GM21447 (cell line): ENCODE results near the gene FLNB.

Source experiments
- ATAC-seq: cut with Tn5 transposase; IDR thresholded peaks from one replicate; pipeline ENCODE4 v1.9.1; 2021; ENCODE audit not compliant: unreplicated experiment

FLNB gene

DNA sequence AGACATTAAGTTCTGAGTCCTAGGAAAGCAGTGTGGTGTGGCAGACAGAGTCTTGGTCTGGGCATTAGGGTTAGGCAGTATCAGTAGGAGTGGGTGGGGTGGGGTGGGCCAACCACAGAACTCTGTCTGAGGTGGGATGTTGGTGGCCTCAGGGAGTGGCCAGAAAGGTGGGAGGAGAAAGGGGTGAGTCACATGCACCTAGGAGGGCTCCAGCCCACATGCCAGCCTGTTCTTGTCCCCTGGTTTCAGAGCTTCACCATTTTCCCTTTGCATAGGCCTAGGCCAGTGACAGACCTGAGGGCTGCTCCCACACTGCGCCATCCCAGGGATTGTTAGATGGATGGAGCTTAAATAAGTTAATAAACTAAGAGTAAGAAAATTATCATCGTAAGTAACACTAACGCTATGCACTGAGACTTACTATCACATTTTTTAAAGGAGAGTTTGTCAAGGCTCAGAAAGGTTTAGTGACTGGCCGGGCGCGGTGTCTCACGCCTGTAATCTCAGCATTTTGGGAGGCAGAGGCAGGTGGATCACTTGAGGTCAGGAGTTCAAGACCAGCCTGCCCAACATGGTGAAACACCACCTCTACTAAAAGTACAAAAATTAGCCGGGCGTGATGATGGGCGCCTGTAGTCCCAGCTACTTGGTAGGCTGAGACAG, 168.7 kb downstream of the FLNB start:
- ATAC-seq = no peak

- ATAC-seq = peak; percentile 53
Measured at GRCh38 chr3:58177747-58178527, 169.7 kb downstream of the FLNB start.

DNA sequence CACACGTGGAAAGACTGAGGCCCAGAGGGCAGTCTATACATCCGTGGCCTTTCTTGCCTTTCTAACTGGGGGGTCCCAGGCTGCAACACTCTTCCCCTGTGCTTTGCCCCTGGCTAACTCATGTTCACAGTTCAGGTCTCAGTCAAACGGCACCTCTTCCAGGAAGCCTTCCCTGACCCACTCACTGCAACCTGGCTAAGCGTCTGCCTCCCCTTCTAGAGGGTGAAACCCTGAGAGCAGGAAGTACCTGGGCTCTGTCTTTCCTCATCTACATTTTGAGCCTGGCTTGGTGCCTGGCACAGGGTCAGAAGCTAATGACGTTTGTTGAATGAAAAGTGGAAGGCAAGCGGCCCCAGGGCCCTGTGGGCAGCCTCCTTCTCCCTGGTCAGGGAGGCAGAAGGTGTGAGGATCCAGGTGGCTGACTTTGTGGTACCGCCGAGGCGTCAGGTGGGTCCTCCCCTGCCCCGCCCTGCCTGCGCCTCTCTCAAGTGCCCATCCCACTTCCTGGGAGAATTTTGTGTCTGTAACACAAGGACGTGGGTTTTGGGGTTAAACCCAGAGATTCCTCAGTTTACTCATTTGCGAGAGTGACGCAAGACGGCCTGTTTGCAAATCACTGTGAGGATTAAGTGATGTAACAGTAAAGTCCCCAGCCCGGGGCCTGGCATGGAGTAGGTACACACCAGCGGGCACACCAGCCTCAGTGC, 170.5 kb downstream of the FLNB start:
- ATAC-seq = no peak

GRCh38 chr3:58179235-58180098, 171.2 kb downstream of the FLNB start:
- no peak for ATAC-seq

DNA sequence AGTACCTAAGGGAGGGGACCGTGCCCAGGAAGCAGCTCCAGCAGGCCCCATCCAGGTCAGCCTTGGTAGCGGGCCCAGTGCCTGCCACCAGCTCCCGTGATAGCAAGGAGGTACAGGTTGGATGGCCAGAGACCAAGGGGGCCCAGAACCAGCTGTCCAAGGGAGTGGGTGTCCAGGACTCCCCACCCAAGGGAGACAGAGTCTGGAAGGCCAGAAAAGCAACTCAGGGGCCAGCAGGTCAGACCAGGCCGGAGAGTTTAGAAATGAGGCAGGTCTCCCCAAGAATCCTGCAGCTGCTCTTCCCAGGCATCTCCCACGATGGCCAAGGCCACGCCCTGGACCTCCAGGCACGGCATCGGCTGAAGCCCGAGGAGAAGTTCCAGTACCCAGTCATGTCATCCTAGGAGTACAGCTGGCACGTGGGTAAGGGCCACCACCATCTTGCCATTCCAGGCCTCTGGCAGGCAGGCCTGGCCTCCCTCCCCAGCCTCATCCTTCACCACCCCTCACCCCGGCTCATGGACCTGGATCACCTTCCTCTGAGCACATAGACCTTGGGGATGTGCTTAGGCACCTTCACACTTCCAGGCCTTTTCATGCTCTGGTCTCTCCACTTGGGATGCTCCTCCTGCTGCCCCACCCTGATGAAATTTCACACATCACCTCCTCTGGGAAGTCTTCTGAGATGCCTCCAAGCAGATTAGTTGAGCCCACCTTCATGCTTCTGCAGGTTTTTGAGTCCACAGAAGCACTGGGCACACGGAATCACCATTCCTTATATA, 172.1 kb downstream of the FLNB start:
- ATAC-seq = no peak

DNA sequence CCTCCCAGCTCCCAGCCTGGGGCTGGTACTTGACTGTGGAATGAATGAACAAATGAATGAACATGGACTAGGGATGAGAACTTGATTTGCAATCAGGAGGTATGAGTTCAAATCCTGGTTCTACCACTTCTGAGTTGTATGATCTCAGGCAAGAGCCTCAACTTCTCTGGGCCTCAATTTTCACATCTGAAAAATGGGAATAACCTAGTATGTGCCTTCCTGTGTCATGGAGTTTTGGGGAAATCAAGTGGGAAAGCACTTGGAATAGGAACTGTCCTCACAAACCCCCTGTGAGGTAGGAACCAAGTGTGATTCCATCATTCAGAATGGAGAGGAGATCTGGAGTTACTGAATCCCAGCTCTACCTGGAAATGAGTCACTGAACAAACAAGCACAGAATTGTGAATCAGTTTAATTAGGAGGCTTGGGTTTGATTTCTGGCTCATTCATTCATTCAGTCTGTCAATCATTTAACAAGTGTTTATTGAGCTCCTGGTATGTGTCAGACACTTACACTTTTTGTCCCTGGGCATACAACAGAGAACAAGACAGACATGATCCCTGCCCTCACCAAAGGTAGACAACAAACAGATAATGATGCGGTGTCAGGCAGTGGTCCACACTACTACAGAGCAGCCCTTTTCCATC, 172.8 kb downstream of the FLNB start:
- no peak for ATAC-seq

DNA sequence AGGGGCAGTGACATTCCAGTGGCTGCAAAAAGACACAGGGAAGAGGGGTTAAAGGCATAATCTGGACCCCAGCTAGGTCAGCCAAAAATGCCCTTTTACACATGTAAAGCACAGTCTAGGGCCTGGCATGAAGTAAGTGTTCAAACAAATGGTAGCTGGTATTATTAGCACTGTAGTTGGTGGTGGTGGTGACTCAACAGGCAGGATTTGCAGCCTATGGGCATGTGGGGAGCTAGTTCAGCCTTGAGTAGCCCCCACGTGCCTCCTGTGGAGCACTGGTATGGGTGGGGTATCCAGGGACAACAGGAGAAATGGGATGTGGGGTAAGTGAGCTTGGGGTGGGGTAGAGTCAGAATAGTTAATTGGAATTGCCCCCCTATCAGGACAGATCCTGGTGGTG, 175.0 kb downstream of the FLNB start:
- ATAC-seq = no peak

GRCh38 chr3:58183891-58184290, 175.7 kb downstream of the FLNB start:
- no peak for ATAC-seq

GRCh38 chr3:58184309-58184981, 176.2 kb downstream of the FLNB start:
- no peak for ATAC-seq

DNA sequence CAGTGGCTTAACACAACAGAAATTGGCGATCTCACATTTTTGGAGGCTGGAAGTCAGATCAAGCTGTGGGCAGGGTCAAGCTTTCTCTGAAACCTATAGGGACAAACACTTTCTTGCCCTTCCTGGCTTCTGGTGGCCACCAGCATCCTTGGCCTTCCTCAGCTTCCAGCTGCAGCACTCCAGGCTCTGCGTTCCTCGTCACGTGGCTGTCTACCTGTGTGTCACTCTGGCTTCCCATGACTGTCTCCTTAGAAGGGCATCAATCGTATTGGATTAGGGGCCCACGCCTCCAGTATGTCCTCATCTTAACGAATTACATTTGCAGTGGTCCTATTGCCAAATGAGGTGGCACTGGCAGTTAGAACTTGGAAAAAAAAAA, 176.7 kb downstream of the FLNB start:
- ATAC-seq = no peak

DNA sequence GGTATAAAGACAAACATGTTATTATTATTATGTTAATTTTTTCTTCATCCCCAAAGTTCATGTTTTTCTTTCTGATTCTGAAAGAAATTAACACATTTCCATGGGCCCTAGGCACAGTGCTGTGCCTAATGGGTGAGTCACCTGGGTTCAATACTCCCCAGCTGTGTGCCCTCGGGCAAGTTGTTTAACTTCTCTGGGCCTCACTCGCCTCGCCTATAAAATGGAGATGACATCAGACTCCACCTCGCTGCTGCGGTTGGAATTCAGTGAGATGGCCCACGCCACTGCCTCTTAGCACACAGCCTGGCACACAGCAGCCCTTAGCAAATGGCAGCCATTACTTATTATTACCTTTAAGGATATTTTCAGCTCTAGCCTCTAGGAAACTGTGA, 179.9 kb downstream of the FLNB start:
- no peak for ATAC-seq

- no peak for ATAC-seq
Measured at GRCh38 chr3:58188921-58189451, 180.8 kb downstream of the FLNB start.

GRCh38 chr3:58189691-58190090, 181.5 kb downstream of the FLNB start:
- ATAC-seq = no peak

DNA sequence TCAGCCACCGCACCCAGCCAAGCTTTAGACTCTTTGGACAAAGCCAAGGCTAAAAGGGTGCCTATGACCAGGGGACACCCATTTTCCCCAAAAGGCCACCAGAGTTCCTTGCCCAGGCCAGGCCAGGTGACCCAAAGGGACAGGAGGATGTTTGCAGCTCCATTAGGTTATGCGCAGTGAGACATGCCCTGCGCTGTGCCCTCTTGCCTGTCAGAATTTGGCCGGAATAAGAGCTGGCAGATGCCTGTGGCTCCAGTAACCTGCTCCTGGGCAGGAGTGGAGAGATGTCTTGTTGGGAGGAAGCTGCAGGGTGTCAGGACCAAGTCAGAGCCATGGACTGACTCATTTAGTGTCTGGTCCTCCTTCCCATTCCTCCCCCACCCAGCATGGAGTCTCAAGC, 182.1 kb downstream of the FLNB start:
- ATAC-seq = no peak

- ATAC-seq = no peak
Measured at GRCh38 chr3:58190882-58191281, 182.7 kb downstream of the FLNB start.

GRCh38 chr3:58191361-58191991, 183.3 kb downstream of the FLNB start:
- ATAC-seq = no peak

DNA sequence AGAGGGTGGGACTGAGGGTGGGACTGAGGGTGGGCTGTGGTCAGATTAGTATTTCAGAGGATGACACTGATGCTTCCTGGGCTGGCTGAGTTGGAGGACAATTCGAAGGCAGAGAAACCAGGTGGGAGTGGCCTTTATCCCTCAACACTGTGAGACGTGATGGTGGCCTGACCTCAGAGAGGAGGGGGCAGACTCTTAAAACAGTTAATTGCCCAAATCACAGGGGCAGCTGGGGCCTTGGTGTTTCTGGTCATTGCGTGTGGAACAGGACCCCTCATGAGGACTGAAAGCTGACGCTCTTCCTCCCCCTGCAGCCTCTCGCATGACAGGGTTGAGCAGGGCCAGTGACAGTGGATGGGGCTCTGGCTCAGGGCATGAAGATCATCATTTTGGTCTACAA, 183.8 kb downstream of the FLNB start:
- no peak for ATAC-seq

DNA sequence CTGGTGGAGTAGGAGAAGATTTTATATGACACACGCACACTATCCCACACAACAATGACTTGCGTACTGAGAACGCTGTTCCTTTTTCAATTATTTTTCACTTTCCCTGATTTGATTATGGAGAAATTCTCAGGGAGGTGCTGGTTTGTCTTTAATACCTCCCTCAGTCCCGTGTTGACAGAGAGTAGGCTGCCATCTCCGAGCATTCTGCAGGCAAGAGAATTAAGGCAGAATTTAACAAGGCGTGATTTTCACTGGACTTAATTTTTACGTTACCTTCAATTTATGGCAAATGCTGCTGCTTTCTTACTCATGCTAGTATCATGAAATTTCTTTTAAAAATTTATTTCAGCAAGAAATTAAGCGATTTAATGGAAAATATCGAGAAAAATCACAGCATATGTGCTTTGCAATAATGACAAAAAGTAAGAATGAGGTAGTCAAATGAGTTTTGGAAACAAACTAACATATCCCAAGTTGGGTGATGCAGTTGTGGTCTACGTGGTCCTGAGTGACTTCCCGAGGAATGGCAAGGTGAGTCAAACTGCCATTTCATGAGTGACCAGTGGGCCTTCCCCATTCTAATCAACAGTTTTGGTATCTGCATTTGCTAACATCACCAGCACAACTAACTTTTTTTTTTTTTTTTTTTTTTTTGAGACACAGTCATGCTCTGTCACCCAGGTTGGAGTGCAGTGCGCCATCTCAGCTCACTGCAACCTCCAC, 185.6 kb downstream of the FLNB start:
- ATAC-seq = no peak
